IMR-90 (cell line): ENCODE measurements around the gene RNH1. TPM values are rescaled to one million over a fixed set of nuclear protein-coding genes. Genes with fewer than 3 reads are reported as not detected.

Experiments
- ATAC-seq: fragments of 200-7000 bp; cut with Tn5 transposase; 2 replicates; pipeline ENCODE4 v1.9.1; 2020; ENCODE audit warnings: low read depth, mild to moderate bottlenecking, moderate library complexity
- BruUV-seq: library from RNA; stranded (reverse); fragments of 400-500 nt; replicated peaks from 2 replicates; lab custom pipeline; 2021; lab: Mats Ljungman, UMichigan
- CTCF ChIA-PET: fragments of 300-600 bp; formaldehyde crosslinking; extraction: SDS; loops from one replicate; lab custom pipeline; 2021; ENCODE audit warnings: antibody characterized with exemption; lab: Yijun Ruan, JAX
- POLR2A ChIA-PET: fragments of 300-600 bp; sonication (Branson Sonifier 250); formaldehyde crosslinking; loops from one replicate; lab custom pipeline; 2022; ENCODE audit warnings: antibody characterized with exemption; ENCODE audit not compliant: unreplicated experiment; lab: Charles Lee
- DNase-seq: peaks from one replicate; pipeline ENCODE4 v3.0.0; 2013
- H2AFZ ChIP-seq: replicated peaks from 2 replicates; pipeline ENCODE3; 2013; ENCODE audit warnings: low read length, mild to moderate bottlenecking; ENCODE audit not compliant: poor library complexity
- H2AK5ac ChIP-seq: 2 replicates; pipeline ENCODE4 v1.6.1; 2013; ENCODE audit warnings: low read depth, low read length, inconsistent platforms
- H2AK9ac ChIP-seq: replicated peaks from 2 replicates; pipeline ENCODE3; 2013; ENCODE audit warnings: mild to moderate bottlenecking, low read depth, low read length, moderate library complexity; ENCODE audit not compliant: poor library complexity
- H2BK120ac ChIP-seq: 2 replicates; pipeline ENCODE4 v1.6.1; 2013; ENCODE audit warnings: low read depth, low read length, inconsistent platforms
- H2BK15ac ChIP-seq: 3 replicates; pipeline ENCODE4 v1.6.1; 2013; ENCODE audit warnings: low read depth, low read length, inconsistent platforms
- H2BK20ac ChIP-seq: 2 replicates; pipeline ENCODE4 v1.6.1; 2013; ENCODE audit warnings: low read depth, mild to moderate bottlenecking, inconsistent platforms, low read length, moderate library complexity
- H2BK5ac ChIP-seq: 2 replicates; pipeline ENCODE4 v1.6.1; 2013; ENCODE audit warnings: mild to moderate bottlenecking, low read depth, low read length, inconsistent platforms; ENCODE audit not compliant: poor library complexity, severe bottlenecking
- H3K14ac ChIP-seq: replicated peaks from 2 replicates; pipeline ENCODE4 v1.6.1; 2013; ENCODE audit warnings: low read depth, low read length, inconsistent platforms
- H3K18ac ChIP-seq: 2 replicates; pipeline ENCODE4 v1.6.1; 2013; ENCODE audit warnings: low read depth, low read length, control low read depth
- H3K23ac ChIP-seq: 2 replicates; pipeline ENCODE4 v1.6.1; 2013; ENCODE audit warnings: low read depth, low read length, inconsistent platforms
- H3K27ac ChIP-seq: 2 replicates; pipeline ENCODE4 v1.5.1; 2013; ENCODE audit warnings: mild to moderate bottlenecking, control low read depth, low read length; ENCODE audit not compliant: insufficient read depth
- H3K27me3 ChIP-seq: 2 replicates; pipeline ENCODE4 v1.6.1; 2013; ENCODE audit warnings: low read length; ENCODE audit not compliant: control insufficient read depth, insufficient read depth
- H3K36me3 ChIP-seq: 2 replicates; pipeline ENCODE4 v1.6.1; 2013; ENCODE audit warnings: low read length, mixed read lengths; ENCODE audit not compliant: control insufficient read depth, insufficient read depth
- H3K4ac ChIP-seq: 2 replicates; pipeline ENCODE4 v1.6.1; 2013; ENCODE audit warnings: low read depth, low read length, inconsistent platforms
- H3K4me1 ChIP-seq: 2 replicates; pipeline ENCODE4 v1.6.1; 2013; ENCODE audit warnings: low read length, mixed read lengths; ENCODE audit not compliant: control insufficient read depth, insufficient read depth
- H3K4me2 ChIP-seq: 2 replicates; pipeline ENCODE4 v1.6.1; 2013; ENCODE audit warnings: low read depth, mild to moderate bottlenecking, control low read depth, low read length, moderate library complexity
- H3K4me3 ChIP-seq: 2 replicates; pipeline ENCODE4 v1.5.1; 2013; ENCODE audit warnings: low read depth, mild to moderate bottlenecking, control low read depth, low read length, moderate library complexity; ENCODE audit not compliant: insufficient read depth
- H3K56ac ChIP-seq: 2 replicates; pipeline ENCODE4 v1.6.1; 2013; ENCODE audit warnings: low read length, inconsistent platforms; ENCODE audit not compliant: insufficient read depth; ENCODE audit errors: extremely low read depth
- H3K79me1 ChIP-seq, 2 experiments: 2 replicates each; pipeline ENCODE4 v1.6.1; 2013; ENCODE audit warnings: low read length in 2 of 2, inconsistent platforms in 1 of 2, low read depth in 1 of 2
- H3K9ac ChIP-seq: 2 replicates; pipeline ENCODE4 v1.6.1; 2013; ENCODE audit warnings: low read depth, low read length, control low read depth
- H3K9me1 ChIP-seq: 2 replicates; pipeline ENCODE4 v1.6.1; 2013; ENCODE audit warnings: low read length, inconsistent platforms; ENCODE audit not compliant: insufficient read depth
- H3K9me3 ChIP-seq: 2 replicates; pipeline ENCODE4 v1.6.1; 2013; ENCODE audit warnings: low read length; ENCODE audit not compliant: control insufficient read depth, insufficient read depth
- H4K20me1 ChIP-seq: 2 replicates; pipeline ENCODE4 v1.6.1; 2013; ENCODE audit warnings: low read length, inconsistent platforms; ENCODE audit not compliant: insufficient read depth
- H4K5ac ChIP-seq: 2 replicates; pipeline ENCODE4 v1.6.1; 2013; ENCODE audit warnings: mild to moderate bottlenecking, low read depth, low read length, control low read depth
- H4K8ac ChIP-seq, 2 experiments: 2 replicates each; pipeline ENCODE4 v1.6.1; 2013; ENCODE audit warnings: low read depth in 2 of 2, low read length in 2 of 2, control low read depth in 1 of 2, inconsistent platforms in 1 of 2
- H4K91ac ChIP-seq: 2 replicates; pipeline ENCODE4 v1.6.1; 2013; ENCODE audit warnings: low read depth, low read length, inconsistent platforms; ENCODE audit not compliant: insufficient read depth
- ELK1 ChIP-seq: fragments of 150-350 bp; IDR thresholded peaks from 2 replicates; pipeline ENCODE4 v1.6.1; 2016; ENCODE audit warnings: low read depth, mild to moderate bottlenecking, low read length, moderate library complexity, borderline replicate concordance
- FOS ChIP-seq: fragments of 150-350 bp; IDR thresholded peaks from 2 replicates; pipeline ENCODE4 v1.6.1; 2016; ENCODE audit warnings: low read depth, low read length
- POLR2A ChIP-seq: IDR thresholded peaks from 2 replicates; pipeline ENCODE4 v1.6.1; 2012; ENCODE audit warnings: mild to moderate bottlenecking, low read depth, low read length
- RFX5 ChIP-seq: IDR thresholded peaks from 2 replicates; pipeline ENCODE4 v1.8.0; 2012; ENCODE audit warnings: low read depth, mild to moderate bottlenecking, low read length, moderate library complexity
- WGBS, 2 experiments: methylation state at CpG; one replicate each; pipeline versions ENCODE4 v1.1.5 to v1.1.7; 2013; ENCODE audit warnings: missing lambda C conversion rate in 2 of 2; ENCODE audit not compliant: insufficient read length in 1 of 2; ENCODE audit errors: extremely low coverage in 2 of 2; 5-methylcytosine and 5-hydroxymethylcytosine counted together
- dilution Hi-C: fragments of 300-500 bp; cut with HindIII; formaldehyde crosslinking; loops from one replicate; pipeline ENCODE4 v1.14.3; 2018; ENCODE audit warnings: low sequenced_read_pairs; ENCODE audit not compliant: unreplicated experiment
- in situ Hi-C: fragments of 300-500 bp; cut with MboI; formaldehyde crosslinking; loops from 3 replicates; pipeline ENCODE4 v1.14.3; 2019; ENCODE audit warnings: low sequenced_read_pairs, inconsistent platforms, mixed read lengths
- intact Hi-C: fragments of 100-400 bp; cut with micrococcal nuclease; formaldehyde crosslinking; loops from 2 replicates; pipeline ENCODE4 v1.10.0; 2022
- polyA plus RNA-seq, 3 experiments: library from polyadenylated mRNA; depleted of rRNA; stranded (reverse); fragments of >200 nt; gene quantifications; 2 replicates each; pipeline ENCODE4 v1.2.3, GENCODE V29; 2012; ENCODE audit warnings: low replicate concordance in 1 of 3
- total RNA-seq: library from RNA; depleted of rRNA; stranded (reverse); fragments of >200 nt; gene quantifications from 2 replicates; pipeline ENCODE4 v1.2.3, GENCODE V29; 2012

The RNH1 gene
- total and polyA plus RNA-seq, 2 of the 4 experiments (the other 2 are of a cell fraction) = 138 to 247 TPM

DNA sequence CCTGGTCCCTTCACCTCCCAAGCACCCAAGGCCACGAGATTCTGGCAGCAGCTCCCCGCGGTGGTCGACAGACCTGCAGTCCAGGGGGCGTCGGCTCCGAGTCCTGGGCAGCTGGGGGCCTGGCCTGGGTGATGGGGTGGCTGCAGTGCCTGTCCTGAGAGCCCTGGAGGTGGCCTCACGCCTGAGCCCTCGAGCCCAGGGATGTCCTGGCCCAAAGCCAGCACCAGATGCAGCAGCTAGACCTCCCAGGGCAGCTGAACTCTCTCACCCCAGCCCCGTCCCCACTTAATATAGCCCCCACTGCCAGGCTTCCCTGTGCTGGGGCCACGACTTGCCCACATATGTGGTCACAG, 46.9 kb upstream of the RNH1 start:
- dilution Hi-C loops (no loop called here), intact Hi-C loops (loop anchor here (10.0 kb wide), 1 partner anchor 171 kb away; no protein-coding TSS in a partner anchor), in situ Hi-C loops (no loop called here)
- Histone ChIP-seq H2AFZ (no peak overlapping the region), H3K9me1 (no peaks in the 10 kb centered on the region), H4K91ac (no peak overlapping the region), H2BK5ac (no peak overlapping the region), H3K9ac (no peak overlapping the region), H3K23ac (no peak overlapping the region), H3K4me1 (peaks cover 2% of the 10 kb centered on the region; the same call in 1 of the 2 replicates), H4K8ac (no peak overlapping the region), H3K27ac (no peak overlapping the region), H2AK5ac (no peak overlapping the region), H3K18ac (no peak overlapping the region), H3K14ac (no peak overlapping the region), H2BK120ac (no peak overlapping the region), H4K20me1 (peaks cover 6% of the 10 kb centered on the region; the same call in 1 of the 2 replicates), H3K4me2 (no peak overlapping the region), H3K27me3 (peaks cover 55% of the 10 kb centered on the region), H3K4me3 (no peak overlapping the region), H3K9me3 (no peaks in the 10 kb centered on the region), H2BK20ac (no peak overlapping the region), H2AK9ac (no peak overlapping the region), H2BK15ac (no peak overlapping the region), H3K36me3 (peaks cover 2% of the 10 kb centered on the region; the same call in 1 of the 2 replicates), H3K79me1 (no peaks in the 10 kb centered on the region), H4K5ac (no peak overlapping the region), H3K4ac (no peak overlapping the region), H3K56ac (no peak overlapping the region)
- ChIA-PET CTCF (interaction anchor here (0.6 to 1.3 kb wide), 2 partner anchors 10 to 142 kb away, joined by 3 read pairs; no protein-coding TSS in a partner anchor), POLR2A (no interaction called here)
- ATAC-seq (no peak), DNase-seq (no peak)
- TF ChIP-seq ELK1 (no peak), RFX5 (no peak), POLR2A (no peak), FOS (no peak)
- BruUV-seq = no TSS peak
- WGBS, 2 experiments = 59% methylated on average over 7 of the region's 11 CpGs; no CpG with 5 or more reads in 1 of the 2 experiments
